ENCODE results near the gene TRIM33. TPM values are rescaled to one million over a fixed set of nuclear protein-coding genes. Genes with fewer than 3 reads are reported as not detected.
A peak's percentile ranks its signal among the peaks of the same experiment; 100 is the strongest.

TRIM33 gene
- total and polyA plus RNA-seq, 2 donors (not counting 3 experiments of a cell fraction or from before 2014, with no cell fraction given): 10.3 to 29.1 TPM

DNA sequence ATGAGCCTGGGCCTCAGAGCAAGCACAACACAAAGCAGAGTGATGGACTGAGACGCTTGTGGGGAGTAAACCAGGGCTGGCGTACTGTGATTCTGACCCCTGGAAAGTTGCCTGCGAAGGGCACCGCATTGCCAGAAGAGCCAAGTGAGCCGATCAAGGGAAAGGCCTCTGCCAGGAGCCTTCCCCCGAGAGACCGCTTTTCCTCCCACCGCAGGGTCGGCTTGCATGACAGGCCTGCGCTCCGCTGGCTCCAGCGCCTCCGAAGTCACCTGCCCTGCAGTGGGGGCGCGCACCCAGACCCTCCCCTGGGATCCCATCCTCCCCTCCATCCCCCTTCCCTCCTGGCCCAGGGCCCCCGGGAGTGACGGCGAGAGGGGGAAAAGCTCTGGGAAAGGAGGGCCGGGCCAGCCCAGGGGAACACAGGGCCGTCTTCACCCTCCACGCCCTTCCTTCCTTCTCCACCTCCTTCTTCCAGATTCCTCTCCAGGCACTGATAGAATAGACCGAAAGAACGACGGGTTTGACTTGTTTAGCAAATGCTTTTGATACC is 165.0 kb downstream of the TRIM33 start:
- Histone ChIP-seq H3K9ac (replicated peaks; ENCODE audit: extremely low read depth, insufficient read depth, low read length) (peak overlapping the region; percentile 12), H3K4me1 (ENCODE audit: control insufficient read depth, extremely low read depth, insufficient read depth, low read length) (peaks cover 7% of the 10 kb centered on the region), H3K9me3 (replicated peaks; ENCODE audit: control insufficient read depth, insufficient read depth, low read length) (no peaks in the 10 kb centered on the region), H3K4me3 (replicated peaks in 1 of 3; ENCODE audit: insufficient read depth in 1 of 3, low read depth in 1 of 3, low read length in 3 of 3) (peak overlapping the region; percentile 15 to 63 (median 35)), H3K27ac (ENCODE audit: insufficient read depth, low read depth, low read length) (no peak overlapping the region), H3K27me3 (ENCODE audit: control insufficient read depth in 2 of 2, insufficient read depth in 2 of 2, low read length in 2 of 2) (peaks cover 0 to 2% of the 10 kb centered on the region in 2 experiments), H2AFZ (ENCODE audit: low read depth, low read length) (peak overlapping the region; percentile 94), H3K79me2 (ENCODE audit: control insufficient read depth, insufficient read depth, low read length) (no peaks in the 10 kb centered on the region), H3K36me3 (ENCODE audit: control insufficient read depth in 2 of 2, extremely low read depth in 1 of 2, insufficient read depth in 2 of 2, low read length in 2 of 2) (no peaks in the 10 kb centered on the region), H3K9me1 (replicated peaks; ENCODE audit: control insufficient read depth, extremely low read depth, insufficient read depth, low read length) (no peaks in the 10 kb centered on the region), H4K20me1 (replicated peaks; ENCODE audit: control insufficient read depth, extremely low read depth, insufficient read depth, low read length) (no peaks in the 10 kb centered on the region), H3K4me2 (ENCODE audit: insufficient read depth, low read length) (peak overlapping the region; percentile 89)
- DNase-seq (ENCODE audit: low read depth, low spot score) (peak; percentile 2), FAIRE-seq (peak; percentile 42)
- no TSS peak for BruUV-seq (replicated peaks)
- intact Hi-C loops (cut with micrococcal nuclease): loop anchor here (1.0 to 10.0 kb wide), 11 partner anchors 82 to 767 kb away; partner anchors contain the start of genes BCAS2, DENND2C and NRAS
- dilution Hi-C loops (cut with MboI; ENCODE audit: extremely low pct_ligation_motif_present, low sequenced_read_pairs): no loop called here
- ChIA-PET POLR2A (no interaction called here), CTCF (interaction anchor here (1.0 to 4.0 kb wide), 9 partner anchors 63 to 707 kb away, joined by 3 to 17 read pairs (median 4); no protein-coding TSS in a partner anchor)
- no peak for TF ChIP-seq POLR2AphosphoS5 (IDR thresholded peaks at IDR 0.05; ENCODE audit: insufficient read depth, low read depth, low read length)

- Histone ChIP-seq H3K4me1 (ENCODE audit: control insufficient read depth, extremely low read depth, insufficient read depth, low read length) (peaks cover 7% of the 10 kb centered on the region), H4K20me1 (replicated peaks; ENCODE audit: control insufficient read depth, extremely low read depth, insufficient read depth, low read length) (no peaks in the 10 kb centered on the region), H3K9me1 (replicated peaks; ENCODE audit: control insufficient read depth, extremely low read depth, insufficient read depth, low read length) (no peaks in the 10 kb centered on the region), H3K9ac (replicated peaks; ENCODE audit: extremely low read depth, insufficient read depth, low read length) (no peak overlapping the region), H3K79me2 (ENCODE audit: control insufficient read depth, insufficient read depth, low read length) (no peaks in the 10 kb centered on the region), H2AFZ (ENCODE audit: low read depth, low read length) (no peak overlapping the region), H3K9me3 (replicated peaks; ENCODE audit: control insufficient read depth, insufficient read depth, low read length) (no peaks in the 10 kb centered on the region), H3K36me3 (ENCODE audit: control insufficient read depth in 2 of 2, extremely low read depth in 1 of 2, insufficient read depth in 2 of 2, low read length in 2 of 2) (no peaks in the 10 kb centered on the region), H3K4me2 (ENCODE audit: insufficient read depth, low read length) (no peak overlapping the region), H3K4me3 (replicated peaks in 1 of 3; ENCODE audit: insufficient read depth in 1 of 3, low read depth in 1 of 3, low read length in 3 of 3) (no peak overlapping the region), H3K27me3 (ENCODE audit: control insufficient read depth in 2 of 2, insufficient read depth in 2 of 2, low read length in 2 of 2) (peaks cover 0 to 2% of the 10 kb centered on the region in 2 experiments), H3K27ac (ENCODE audit: insufficient read depth, low read depth, low read length) (no peak overlapping the region)
- FAIRE-seq (no peak), DNase-seq (ENCODE audit: low read depth, low spot score) (no peak)
- dilution Hi-C loops (cut with MboI; ENCODE audit: extremely low pct_ligation_motif_present, low sequenced_read_pairs): no loop called here
- TF ChIP-seq JUN (IDR thresholded peaks at IDR 0.05; ENCODE audit: borderline replicate concordance, insufficient read depth, insufficient read length, low read depth) (no peak), MAX (IDR thresholded peaks at IDR 0.05; ENCODE audit: insufficient read depth, insufficient read length) (no peak), FOS (IDR thresholded peaks at IDR 0.05; ENCODE audit: borderline replicate concordance, insufficient read depth, low read length) (no peak), GATA2 (IDR thresholded peaks at IDR 0.05; ENCODE audit: insufficient read depth, insufficient read length, low read depth, low read length) (no peak), CTCF (IDR thresholded peaks at IDR 0.05; ENCODE audit: extremely low read depth in 1 of 2, insufficient read depth in 1 of 2, low read depth in 1 of 2, low read length in 2 of 2) (no peak), POLR2A (IDR thresholded peaks at IDR 0.05; ENCODE audit: low read depth, low read length) (no peak), POLR2AphosphoS5 (IDR thresholded peaks at IDR 0.05; ENCODE audit: insufficient read depth, low read depth, low read length) (no peak), MYC (IDR thresholded peaks at IDR 0.05; ENCODE audit: low read depth, low read length) (no peak), EZH2 (IDR thresholded peaks at IDR 0.05; ENCODE audit: borderline replicate concordance, low read depth, low read length, severe bottlenecking) (no peak)
- ChIA-PET CTCF (interaction anchor here (1.0 kb wide), 1 partner anchor 62 kb away, joined by 4 read pairs; no protein-coding TSS in a partner anchor), POLR2A (no interaction called here)
- BruUV-seq (replicated peaks): no TSS peak
- intact Hi-C loops (cut with micrococcal nuclease): loop anchor here (5.0 to 10.0 kb wide), 3 partner anchors 213 to 700 kb away; no protein-coding TSS in a partner anchor
These were observed 166.3 kb downstream of the TRIM33 start for GRCh38 chr1:114344656-114345055.

Data from endothelial cell of umbilical vein (primary cell).